ENCODE measurements around the gene ERCC4.

DNA sequence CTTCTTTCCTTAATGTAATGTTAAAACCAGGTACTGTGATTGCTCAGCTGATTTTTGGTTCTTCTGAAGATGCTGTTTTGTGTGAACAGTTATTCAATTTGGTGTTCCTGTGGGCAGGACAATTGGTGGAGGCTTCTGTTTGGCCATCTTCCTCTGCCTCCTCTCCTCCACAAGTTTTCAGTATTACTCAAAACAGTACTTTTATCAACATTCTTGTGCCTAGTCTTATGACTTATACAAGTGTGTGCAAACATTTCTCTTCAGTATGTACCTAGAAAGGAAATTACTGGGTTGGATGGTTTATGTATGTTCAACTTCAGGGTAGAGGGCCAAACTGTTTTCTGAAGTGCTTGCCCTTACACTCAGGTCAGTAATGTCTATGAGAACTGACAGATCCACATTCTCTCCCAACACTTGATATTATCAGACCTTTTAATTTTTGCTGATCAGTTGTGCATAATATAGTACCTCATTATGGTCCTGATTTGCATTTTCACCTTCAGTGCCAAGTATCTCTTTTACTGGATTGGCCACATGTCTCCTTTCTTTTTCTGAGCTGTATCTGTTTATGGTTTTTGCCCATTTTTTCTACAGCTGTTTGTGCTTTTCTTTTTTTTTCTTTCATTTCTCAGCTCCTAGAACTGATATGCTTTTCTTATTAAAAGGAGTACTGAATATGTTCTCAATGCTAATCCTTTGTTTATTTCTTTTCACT lies 50.9 kb downstream of the ERCC4 start:
- TF ChIP-seq, protein P1, sequence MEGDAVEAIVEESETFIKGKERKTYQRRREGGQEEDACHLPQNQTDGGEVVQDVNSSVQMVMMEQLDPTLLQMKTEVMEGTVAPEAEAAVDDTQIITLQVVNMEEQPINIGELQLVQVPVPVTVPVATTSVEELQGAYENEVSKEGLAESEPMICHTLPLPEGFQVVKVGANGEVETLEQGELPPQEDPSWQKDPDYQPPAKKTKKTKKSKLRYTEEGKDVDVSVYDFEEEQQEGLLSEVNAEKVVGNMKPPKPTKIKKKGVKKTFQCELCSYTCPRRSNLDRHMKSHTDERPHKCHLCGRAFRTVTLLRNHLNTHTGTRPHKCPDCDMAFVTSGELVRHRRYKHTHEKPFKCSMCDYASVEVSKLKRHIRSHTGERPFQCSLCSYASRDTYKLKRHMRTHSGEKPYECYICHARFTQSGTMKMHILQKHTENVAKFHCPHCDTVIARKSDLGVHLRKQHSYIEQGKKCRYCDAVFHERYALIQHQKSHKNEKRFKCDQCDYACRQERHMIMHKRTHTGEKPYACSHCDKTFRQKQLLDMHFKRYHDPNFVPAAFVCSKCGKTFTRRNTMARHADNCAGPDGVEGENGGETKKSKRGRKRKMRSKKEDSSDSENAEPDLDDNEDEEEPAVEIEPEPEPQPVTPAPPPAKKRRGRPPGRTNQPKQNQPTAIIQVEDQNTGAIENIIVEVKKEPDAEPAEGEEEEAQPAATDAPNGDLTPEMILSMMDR (IDR thresholded peaks at IDR 0.05), result no peak
- no peak for TF ChIP-seq POLR2A (IDR thresholded peaks at IDR 0.05)

All from Peyer's patch (tissue), 4 donors.